Prostate gland (tissue), 2 donors: ENCODE results near the gene NDST3. TPM values are rescaled to one million over a fixed set of nuclear protein-coding genes. Genes with fewer than 3 reads are reported as not detected.

Source experiments
- DNase-seq: peaks from one replicate; pipeline ENCODE4 v3.0.0-alpha.2; 2019; ENCODE audit warnings: low spot score
- H3K27ac ChIP-seq, 2 donors: fragments of 200-600 bp; sonication (generic); 2 replicates each; pipeline ENCODE4 v1.5.1; 2017 to 2019
- H3K27me3 ChIP-seq: fragments of 200-600 bp; sonication (generic); replicated peaks from 2 replicates; pipeline ENCODE4 v1.5.1; 2019; ENCODE audit not compliant: insufficient read depth
- H3K36me3 ChIP-seq, 2 donors: fragments of 200-600 bp; sonication (generic); 1 replicate in 1 of 2; 2 replicates in 1 of 2; pipeline versions ENCODE4 v1.5.1 to v1.8.1; 2017 to 2019
- H3K4me1 ChIP-seq: fragments of 200-600 bp; sonication (generic); replicated peaks from 2 replicates; pipeline ENCODE4 v1.5.1; 2019
- H3K4me3 ChIP-seq, 2 donors: fragments of 200-600 bp; sonication (generic); 2 replicates each; pipeline ENCODE4 v1.5.1; 2017 to 2019
- H3K9me3 ChIP-seq: fragments of 200-600 bp; sonication (generic); 2 replicates; pipeline ENCODE4 v1.5.1; 2017
- CTCF ChIP-seq, 4 experiments: fragments of 200-600 bp in 2 of 4; fragments of 450-650 bp in 2 of 4; sonication (generic) in 2 of 4; IDR thresholded peaks; 1 replicate in 3 of 4; 2 replicates in 1 of 4; pipeline ENCODE4 v1.5.1; 2016 to 2019; ENCODE audit warnings: antibody characterized with exemption in 4 of 4, mild to moderate bottlenecking in 2 of 4, moderate library complexity in 2 of 4
- POLR2A ChIP-seq: fragments of 450-650 bp; IDR thresholded peaks from one replicate; pipeline ENCODE4 v1.6.1; 2016; ENCODE audit warnings: antibody characterized with exemption, mild to moderate bottlenecking
- POLR2AphosphoS5 ChIP-seq: sonication (generic); formaldehyde crosslinking; IDR thresholded peaks from one replicate; pipeline ENCODE4 v1.6.1; 2017; ENCODE audit warnings: antibody characterized with exemption
- WGBS: methylation state at CpG from one replicate; pipeline ENCODE4 v1.1.5; 2018; 5-methylcytosine and 5-hydroxymethylcytosine counted together
- intact Hi-C: fragments of 100-400 bp; cut with DNase I; formaldehyde crosslinking; loops from one replicate; pipeline ENCODE4 v1.14.2; 2022
- total RNA-seq, 2 donors: library from RNA; depleted of rRNA; stranded (reverse); fragments of >200 nt; gene quantifications; one replicate each; pipeline ENCODE4 v1.1.0, GENCODE V29; 2016

NDST3 gene
- total RNA-seq, 2 donors from 2014 or later = 0.05 TPM; not detected in 1

GRCh38 chr4:118139241-118139640 lies 105.0 kb downstream of the NDST3 start:
- intact Hi-C loops = no loop called here
- Histone ChIP-seq H3K9me3 (no peaks in the 10 kb centered on the region), H3K27me3 (no peaks in the 10 kb centered on the region), H3K27ac (no peak overlapping the region), H3K4me1 (no peaks in the 10 kb centered on the region), H3K36me3 (no peaks in the 10 kb centered on the region), H3K4me3 (no peak overlapping the region)
- no peak for DNase-seq
- 79% methylated on average over 1 of the region's 1 CpG for WGBS
- TF ChIP-seq POLR2AphosphoS5 (no peak), POLR2A (no peak), CTCF (IDR thresholded peaks at IDR 0.05) (no peak)

DNA sequence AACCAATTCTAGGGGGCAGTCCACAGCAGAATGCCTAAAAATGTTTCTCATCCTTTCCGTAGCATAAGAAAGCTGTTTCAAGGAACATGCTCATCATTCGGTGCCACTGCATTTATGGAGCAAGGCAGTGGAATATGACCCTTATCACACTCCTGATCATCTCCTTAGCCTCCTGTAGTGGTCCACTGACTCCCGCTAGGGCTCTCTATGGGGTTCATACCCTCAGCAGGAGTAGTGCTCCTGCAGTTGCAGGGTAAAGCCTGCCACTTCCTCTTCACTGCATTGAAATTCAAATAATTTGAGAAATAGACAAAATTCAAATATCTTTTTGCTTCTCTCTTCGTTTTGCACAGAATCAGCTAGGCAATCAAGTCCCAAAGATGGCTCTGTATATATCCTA lies 107.0 kb downstream of the NDST3 start:
- no peaks in the 10 kb centered on the region for H3K9me3 ChIP-seq
- intact Hi-C loops = no loop called here
- no peak for DNase-seq
- no peaks in the 10 kb centered on the region for H3K27me3 ChIP-seq
- H3K36me3 ChIP-seq = no peaks in the 10 kb centered on the region
- no peak overlapping the region for H3K27ac ChIP-seq
- TF ChIP-seq POLR2A (no peak), POLR2AphosphoS5 (no peak), CTCF (IDR thresholded peaks at IDR 0.05) (no peak)
- 61% methylated on average over 4 of the region's 4 CpGs for WGBS
- H3K4me1 ChIP-seq = no peaks in the 10 kb centered on the region
- H3K4me3 ChIP-seq = no peak overlapping the region

DNA sequence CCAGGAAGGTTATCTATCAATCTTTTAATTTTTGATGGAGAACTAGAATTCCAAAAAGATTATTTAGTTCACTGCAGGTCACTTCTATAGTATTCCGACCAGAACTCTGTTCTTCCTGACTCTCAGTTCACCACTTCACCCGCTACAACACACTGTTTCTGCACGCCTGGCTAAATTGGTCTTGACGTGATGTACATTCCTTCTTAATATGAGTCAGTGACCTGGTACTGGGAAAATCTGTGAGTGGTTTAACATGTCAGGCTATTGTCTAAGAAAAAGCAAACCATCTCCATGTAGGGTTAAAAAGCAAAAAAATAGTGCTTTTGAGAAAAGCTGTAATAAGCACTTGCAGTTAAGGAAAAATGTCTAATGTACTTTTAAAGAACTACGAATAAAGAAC lies 120.4 kb downstream of the NDST3 start:
- WGBS = 79% methylated on average over 5 of the region's 5 CpGs
- Histone ChIP-seq H3K4me1 (no peaks in the 10 kb centered on the region), H3K36me3 (no peaks in the 10 kb centered on the region), H3K27ac (no peak overlapping the region), H3K9me3 (no peaks in the 10 kb centered on the region), H3K27me3 (no peaks in the 10 kb centered on the region), H3K4me3 (no peak overlapping the region)
- intact Hi-C loops = no loop called here
- no peak for TF ChIP-seq CTCF (IDR thresholded peaks at IDR 0.05)
- no peak for TF ChIP-seq POLR2AphosphoS5
- no peak for TF ChIP-seq POLR2A
- DNase-seq = no peak

- intact Hi-C loops = no loop called here
- TF ChIP-seq CTCF (IDR thresholded peaks at IDR 0.05) (no peak), POLR2AphosphoS5 (no peak), POLR2A (no peak)
- H3K4me1 ChIP-seq = no peaks in the 10 kb centered on the region
- no peaks in the 10 kb centered on the region for H3K9me3 ChIP-seq
- H3K36me3 ChIP-seq = no peaks in the 10 kb centered on the region
- no peak overlapping the region for H3K27ac ChIP-seq
- no peaks in the 10 kb centered on the region for H3K27me3 ChIP-seq
- DNase-seq = no peak
- H3K4me3 ChIP-seq = no peak overlapping the region
These were observed 121.2 kb downstream of the NDST3 start for GRCh38 chr4:118155516-118155915.

DNA sequence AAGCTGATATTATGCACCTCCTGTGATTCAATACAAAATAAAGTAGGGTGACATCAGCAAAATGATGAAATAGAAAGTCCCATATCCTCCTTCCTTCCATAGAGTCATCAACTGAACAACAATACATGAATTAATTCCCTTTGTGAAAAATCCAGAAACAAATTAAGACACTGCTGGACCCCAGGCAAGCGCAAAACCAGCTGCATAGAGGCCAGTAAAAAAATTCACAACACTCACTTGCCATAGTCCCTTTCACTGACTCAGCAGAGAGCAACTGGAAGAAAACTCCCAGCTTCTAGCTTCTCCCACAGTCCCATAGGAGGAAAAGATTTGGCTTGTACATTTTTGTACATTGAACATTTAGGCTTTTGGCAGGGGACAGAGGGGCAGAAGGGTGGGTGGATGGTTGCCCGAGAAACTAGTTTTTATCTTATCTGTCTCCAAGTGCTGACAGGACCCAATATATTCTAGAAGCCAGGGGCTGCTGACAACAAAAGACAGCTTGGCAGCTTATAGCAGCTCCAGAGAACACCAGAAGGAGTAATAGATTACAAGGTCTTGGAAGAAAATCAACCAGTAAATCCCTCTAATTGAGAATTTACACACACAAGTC lies 124.6 kb downstream of the NDST3 start:
- Histone ChIP-seq H3K27ac (no peak overlapping the region), H3K9me3 (no peaks in the 10 kb centered on the region), H3K4me3 (no peak overlapping the region), H3K27me3 (no peaks in the 10 kb centered on the region), H3K4me1 (no peaks in the 10 kb centered on the region), H3K36me3 (no peaks in the 10 kb centered on the region)
- TF ChIP-seq POLR2AphosphoS5 = no peak
- TF ChIP-seq CTCF (IDR thresholded peaks at IDR 0.05) = no peak
- no peak for DNase-seq
- intact Hi-C loops = no loop called here
- 85% methylated on average over 2 of the region's 2 CpGs for WGBS
